ENCODE measurements around the gene RAPGEF3.

The RAPGEF3 gene

DNA sequence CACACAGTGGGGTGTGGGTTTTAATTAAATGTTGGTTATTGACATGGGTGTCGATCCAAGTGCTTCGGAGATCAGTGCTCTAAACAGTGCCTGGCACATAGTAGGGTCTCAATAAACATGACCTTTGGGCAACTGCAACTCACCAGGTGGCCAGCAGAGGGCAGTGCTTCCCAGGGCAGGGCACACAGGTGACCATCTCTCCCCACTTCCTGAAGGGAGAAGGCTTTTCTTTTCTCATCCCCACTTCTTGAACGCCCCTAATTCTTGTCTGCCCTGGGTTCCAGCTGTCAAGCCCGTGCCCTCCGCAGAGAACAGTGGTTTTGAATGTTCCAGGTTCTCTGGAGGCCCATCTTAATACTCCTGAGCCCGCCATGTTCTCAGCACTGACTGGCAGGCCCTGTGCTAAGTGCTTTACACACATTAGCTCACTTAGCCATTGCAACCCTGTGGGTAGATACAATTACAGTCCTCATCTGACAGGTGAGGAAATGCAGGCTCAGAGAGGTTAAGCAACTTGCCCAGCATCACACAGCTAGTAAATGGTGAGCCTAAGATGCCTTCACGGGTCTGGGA lies 16.3 kb downstream of the RAPGEF3 start:
- DNase-seq (ENCODE audit: low read depth): peak; percentile 36

DNA sequence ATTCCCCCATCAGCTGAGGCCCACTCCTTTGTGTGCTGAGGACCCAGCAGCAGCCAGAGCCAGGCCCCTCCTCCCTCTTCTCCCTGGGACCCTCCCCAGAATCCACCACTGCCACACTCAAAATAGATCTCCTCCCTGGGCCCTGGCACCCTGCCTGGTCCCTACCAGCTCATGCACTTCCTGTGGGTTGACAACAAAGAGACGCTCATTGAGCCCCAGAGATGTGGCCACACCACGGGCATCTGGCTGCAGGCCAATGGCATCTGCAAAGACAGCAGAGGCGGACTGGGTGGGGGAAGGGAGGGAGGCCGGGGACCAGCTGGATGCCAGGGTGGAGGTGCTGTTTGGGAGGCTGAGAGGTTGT lies 17.4 kb downstream of the RAPGEF3 start:
- DNase-seq (ENCODE audit: low read depth): peak; percentile 64

DNA sequence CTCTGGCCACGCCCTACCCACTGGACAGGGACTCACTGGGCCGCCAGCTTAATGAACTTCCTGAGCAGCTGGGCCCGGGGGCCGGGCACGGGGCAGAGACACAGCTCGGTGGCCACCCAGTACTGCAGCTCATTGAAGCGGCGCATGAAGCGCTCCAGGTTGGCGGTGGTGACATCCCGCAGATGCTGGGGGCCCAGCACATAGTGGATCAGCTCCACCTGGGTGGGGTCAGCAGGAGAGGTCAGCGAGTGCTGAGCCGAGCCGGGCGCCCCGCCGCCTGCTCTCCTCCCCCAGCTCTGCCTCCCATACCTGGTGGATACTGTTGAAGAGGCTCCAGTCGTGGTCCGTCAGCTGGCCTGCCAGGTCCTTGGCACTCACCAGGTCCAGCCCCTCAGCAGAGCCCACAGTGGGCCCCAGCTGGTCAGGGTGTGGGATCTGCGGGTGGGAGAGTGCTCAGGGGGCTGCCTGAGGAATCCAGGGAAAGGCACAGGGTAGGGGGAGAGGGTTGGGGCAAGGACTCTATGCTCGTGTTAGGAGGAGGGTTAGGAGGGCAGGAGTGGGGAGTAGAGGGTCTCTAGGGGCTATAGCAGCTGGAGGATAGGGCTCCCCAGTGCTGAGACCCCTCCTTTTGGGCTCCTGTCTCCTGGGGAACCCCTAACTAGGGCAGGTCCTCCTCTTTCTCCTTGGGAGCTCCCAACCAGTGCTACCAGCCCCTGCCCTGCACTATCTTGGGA lies 17.9 kb downstream of the RAPGEF3 start:
- DNase-seq (ENCODE audit: low read depth): no peak

DNA sequence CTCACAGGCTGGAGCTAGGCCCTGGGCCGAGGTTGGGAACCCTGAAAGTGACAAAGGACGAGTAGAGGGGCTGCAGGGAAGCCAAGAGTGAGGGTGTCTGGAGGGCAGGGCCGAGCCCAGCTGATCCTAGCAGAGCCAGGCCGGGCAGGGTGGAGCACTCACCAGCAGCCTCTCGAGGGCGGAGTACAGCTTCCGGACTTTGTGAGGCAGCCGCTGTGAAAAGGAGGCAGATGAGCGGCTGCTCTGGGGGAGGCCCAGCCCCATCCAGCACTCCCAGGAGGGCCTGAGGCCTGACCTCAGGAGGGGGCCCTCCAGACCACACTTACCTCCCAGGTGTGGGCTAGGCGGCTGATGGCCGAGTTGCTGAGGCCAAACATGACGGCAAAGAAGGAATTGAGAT lies 18.7 kb downstream of the RAPGEF3 start:
- DNase-seq (ENCODE audit: low read depth): no peak

DNA sequence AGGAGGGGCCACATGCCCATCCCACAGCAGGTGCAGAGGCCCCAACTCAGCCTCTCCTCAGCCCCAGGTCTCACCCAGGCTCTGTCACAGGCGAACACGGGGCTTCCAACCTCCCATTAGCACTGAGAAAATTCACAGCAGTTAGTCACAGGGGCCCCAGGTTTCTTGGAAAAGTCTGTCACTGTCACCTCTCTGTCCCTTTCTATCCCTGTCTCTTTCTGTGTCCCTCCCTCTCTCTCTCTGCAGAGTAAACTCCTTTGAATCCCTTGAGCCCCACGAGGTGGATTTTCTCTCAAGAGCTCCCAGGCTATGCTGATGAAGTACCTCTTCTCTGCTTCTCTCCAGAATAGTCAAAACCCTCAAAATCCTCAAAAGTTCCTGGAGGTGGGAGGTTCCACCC lies 19.4 kb downstream of the RAPGEF3 start:
- no peak for DNase-seq (ENCODE audit: low read depth)

DNA sequence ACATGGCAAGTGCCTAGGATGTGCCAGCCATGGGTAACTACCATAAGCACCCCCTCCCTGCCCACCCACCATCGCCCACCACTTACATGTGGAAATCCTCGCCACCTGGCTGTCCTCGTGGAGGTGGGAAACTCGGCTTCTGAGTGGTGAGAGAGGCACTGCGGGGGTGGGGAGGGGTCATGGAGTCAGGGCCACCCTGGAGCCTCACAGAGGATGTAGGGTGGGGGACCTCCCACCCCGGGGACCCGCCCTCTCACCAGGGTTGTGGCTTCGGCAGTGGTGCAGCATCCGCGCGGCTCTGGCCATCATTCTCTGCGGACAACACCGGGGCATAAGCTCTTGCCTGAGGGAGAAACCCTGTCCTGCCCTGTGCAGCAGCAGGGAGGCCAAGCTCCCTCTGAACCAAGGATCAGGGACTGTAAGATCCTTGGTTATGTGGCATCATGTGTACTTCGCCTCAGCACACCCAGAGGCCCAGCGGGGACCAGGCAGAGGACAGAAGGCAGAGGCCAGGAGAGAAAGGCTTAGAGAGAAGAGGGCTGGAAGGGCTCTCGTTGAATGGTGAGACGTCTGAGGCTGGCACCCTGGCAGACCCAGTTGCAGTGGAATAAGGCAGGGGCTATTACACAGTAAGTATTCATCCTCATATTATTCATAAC lies 20.6 kb downstream of the RAPGEF3 start:
- DNase-seq (ENCODE audit: low read depth): no peak

DNA sequence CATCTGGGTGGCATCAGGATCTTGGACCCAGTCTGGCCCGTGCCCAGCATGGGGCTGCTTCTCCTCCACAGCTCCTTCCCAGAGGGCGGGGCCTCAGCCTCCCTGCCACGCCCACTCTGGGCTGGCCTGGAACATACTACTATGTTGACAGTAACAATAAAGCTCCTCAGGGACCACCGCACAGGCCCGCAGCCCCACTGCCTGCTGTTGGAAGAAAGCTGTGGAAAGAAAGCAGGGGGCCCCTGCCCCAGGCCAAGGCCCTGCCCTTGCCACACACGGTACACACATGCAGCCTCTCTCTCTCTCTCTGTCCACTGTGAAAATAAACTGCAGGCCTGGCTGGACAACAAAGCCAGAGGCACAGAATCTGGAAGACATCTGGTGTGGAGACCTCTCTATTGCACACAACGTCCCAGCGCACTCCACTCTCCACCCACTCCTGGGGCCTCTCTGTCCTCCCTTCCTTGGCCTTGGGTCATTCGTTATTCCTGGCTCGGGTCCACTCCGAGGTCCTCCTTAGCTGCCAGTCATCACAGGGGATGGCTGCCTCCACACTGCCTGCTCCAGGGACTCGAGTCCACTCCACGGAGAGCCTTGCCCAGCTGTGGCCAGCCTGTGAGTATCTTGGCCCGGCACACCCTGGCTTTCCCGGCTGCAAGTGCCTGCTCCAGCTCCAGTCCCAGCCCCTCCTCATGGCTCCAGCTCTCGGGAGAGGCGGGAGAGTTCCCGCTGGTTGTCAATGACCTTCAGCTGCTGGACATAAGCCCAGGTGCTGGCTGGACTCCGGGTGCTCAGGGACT lies 21.6 kb downstream of the RAPGEF3 start:
- DNase-seq (ENCODE audit: low read depth): no peak

DNA sequence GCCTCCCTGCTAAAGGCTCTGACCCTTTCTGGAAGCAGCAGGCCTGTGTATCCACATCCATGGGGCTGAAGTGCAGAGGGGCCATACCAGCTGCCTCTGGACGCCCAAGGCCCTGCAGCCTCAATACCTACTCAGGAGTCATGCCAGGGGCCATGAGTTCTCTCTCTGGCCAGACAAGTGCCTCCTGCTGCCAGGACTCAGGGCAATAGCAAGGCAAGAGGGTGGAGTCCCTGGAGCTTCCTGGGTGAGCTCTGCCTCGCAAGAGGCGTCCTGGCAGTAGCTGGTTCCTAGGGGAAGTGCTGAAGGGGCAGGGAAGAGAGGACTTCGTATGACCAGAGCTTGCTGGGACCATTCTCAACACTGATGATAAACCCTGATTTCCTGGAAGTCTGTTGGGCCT lies 22.5 kb downstream of the RAPGEF3 start:
- DNase-seq (ENCODE audit: low read depth): no peak

DNA sequence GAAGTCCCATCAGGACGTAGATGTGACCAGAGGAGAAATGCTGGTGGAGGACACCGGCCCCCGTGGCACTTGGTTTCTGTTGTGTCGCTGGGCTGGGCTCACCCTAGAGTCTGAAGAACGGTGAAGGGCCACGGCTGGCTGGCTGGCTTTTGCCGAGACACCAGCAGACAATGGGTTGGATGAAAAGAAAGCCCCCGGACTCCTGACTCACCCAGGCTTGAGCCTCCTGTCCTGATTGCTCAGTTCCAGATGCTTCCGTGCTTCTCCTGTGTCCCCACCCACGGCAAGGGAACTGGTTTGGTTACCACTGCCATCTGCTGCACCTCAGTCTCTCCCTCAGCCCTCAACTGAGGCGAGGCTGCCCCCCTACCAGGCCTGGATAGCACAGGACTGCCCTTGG lies 23.0 kb downstream of the RAPGEF3 start:
- no peak for DNase-seq (ENCODE audit: low read depth)

DNA sequence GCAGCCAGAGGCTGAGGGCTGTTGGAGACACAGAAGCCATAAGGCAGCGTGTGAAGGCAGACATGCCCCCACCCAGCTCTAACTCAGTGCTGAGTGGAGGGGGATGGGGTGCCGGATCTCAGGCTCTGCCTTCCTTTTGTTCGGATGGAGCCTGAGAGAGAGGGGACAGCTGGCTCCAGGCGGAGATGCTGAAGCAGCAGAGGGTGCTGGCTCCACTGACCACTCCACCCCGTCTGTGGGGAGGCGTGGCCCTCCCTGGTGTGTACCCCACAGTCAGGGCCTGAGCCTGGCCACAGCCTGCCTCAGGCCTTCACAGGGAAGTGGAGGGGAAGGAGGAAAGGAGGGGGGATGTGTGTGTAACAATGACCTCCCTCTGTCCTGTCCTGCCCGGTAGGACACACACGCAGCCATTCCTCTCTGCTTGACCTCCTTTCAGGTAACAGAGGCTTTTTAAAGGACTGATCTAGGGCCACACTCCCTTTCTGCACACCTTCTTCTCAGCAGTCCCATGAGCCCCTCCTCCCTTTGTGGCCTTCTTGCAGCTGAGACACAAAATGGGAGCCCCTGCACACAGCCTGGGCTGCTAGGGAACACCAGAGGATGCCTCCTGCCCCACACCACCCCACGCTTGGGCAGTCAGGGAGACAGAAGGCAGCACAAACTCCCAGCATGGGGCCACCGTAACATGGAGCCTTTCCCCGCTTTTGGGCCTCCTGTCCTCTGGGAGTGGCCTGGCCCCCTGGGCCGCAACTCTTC lies 23.8 kb downstream of the RAPGEF3 start:
- no peak for DNase-seq (ENCODE audit: low read depth)

DNA sequence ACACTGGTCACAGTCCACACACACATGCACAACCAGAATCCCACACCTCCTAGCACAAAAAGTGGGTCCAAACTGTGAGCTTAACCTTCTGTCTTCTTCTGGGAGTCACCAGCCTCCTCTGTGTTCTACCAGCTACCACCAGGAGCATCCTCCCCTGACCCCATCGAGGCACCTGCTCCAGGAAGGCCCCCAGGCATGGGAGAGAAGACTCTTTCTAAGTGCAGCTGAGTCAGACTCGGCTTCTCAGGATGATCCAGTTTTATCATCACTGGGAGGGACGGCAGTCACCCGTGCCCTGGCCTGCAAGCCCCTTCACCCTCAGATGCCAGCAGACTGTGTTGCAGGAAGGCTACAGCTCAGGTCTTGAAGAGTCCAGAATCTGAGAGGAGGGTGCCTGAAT lies 25.5 kb downstream of the RAPGEF3 start:
- DNase-seq (ENCODE audit: low read depth): no peak

DNA sequence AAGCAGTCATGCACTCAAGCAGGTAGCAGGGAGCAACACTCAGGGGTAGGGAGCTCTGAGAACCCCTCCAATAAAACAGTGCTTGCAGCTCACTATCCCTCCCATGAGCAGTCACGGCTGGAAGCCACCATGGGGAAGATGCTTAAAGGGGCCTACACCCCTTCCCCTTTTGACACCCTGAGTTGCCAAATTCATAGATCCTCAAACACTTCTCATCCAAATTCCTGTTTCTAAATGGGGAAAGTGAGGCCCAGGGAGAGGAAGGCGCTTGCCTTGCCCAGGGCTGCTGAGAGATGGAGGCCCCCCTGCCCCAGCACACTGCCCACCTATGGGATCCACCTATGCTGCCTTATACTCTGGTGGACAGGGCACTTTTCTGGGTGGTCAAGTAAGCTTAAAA lies 26.2 kb downstream of the RAPGEF3 start:
- DNase-seq (ENCODE audit: low read depth): no peak

DNA sequence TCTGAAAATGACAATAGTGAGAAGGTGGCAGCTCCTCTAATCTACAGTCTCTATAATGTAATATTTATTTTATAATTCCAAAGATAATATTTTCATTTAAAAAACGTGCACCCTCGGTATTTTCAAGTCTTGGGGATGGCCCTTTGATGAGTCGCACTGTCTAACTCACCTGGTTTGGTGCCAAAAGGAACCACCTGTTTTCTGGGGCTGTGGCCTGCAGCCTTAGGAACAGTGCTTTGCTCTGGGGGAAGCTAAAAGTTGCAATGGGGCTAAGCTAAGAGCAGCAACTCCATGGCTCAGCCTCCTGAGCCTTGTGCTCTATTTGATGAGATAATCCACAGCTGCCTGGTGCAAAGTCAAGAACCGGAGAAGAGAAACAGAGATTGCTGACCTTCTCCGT lies 27.0 kb downstream of the RAPGEF3 start:
- no peak for DNase-seq (ENCODE audit: low read depth)

DNA sequence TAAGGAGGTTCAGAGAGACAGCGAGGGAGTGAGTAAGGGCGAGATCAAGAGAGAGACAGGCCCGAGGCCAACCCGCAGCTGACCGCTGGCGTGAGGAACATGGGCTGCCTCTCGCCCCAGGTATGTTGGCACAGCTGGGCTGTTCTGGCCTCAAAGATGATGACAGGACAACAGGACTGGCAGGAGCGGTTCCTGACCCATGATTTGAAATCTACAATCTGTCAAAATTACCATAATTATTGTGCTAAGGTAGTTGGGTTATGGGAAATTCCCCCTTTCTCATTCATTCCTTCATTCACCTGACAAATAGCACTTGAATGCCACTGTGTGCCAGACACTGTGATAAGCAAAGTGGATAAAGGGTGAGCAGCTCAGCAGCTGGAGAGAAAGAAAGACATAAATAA lies 28.3 kb downstream of the RAPGEF3 start:
- no peak for DNase-seq (ENCODE audit: low read depth)

DNA sequence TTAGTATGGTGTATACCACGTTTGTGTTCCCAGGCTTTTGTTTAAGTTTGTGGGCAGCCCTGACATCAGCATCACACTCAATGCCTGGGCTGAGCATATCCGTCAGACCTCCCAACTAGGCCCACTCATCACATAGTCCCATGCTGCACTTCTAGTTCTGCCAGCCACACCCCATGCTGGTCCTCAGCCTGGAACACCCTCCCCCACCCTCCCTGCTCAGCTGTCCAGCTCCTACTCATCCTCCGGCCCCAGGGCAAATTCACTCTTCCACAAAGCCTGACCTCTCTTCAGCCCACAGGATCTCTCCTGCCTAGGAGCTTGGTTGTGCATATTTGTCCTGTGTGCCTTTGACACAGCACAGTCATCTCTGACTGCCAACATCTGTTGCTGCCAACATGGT lies 29.4 kb downstream of the RAPGEF3 start:
- no peak for DNase-seq (ENCODE audit: low read depth)

DNA sequence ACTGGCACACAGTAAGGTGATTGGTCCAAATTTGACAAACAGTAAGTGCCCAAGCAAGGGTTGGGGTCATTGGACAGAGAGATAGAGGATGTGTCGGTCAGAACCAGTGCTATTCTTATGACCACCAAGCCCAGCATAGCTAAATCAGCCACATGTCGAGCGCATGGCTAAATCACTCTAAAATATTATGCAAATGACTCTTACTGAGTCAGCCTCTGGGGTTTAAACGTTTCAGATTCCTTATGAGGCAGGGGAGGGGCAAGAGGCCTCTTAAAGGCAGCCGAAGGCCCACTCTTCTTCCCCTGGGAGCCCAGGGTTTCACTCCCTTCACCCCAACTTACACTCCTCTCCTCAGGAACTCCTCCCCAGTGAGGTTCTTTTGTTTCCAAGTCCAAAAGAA lies 32.8 kb downstream of the RAPGEF3 start:
- no peak for DNase-seq (ENCODE audit: low read depth)

DNA sequence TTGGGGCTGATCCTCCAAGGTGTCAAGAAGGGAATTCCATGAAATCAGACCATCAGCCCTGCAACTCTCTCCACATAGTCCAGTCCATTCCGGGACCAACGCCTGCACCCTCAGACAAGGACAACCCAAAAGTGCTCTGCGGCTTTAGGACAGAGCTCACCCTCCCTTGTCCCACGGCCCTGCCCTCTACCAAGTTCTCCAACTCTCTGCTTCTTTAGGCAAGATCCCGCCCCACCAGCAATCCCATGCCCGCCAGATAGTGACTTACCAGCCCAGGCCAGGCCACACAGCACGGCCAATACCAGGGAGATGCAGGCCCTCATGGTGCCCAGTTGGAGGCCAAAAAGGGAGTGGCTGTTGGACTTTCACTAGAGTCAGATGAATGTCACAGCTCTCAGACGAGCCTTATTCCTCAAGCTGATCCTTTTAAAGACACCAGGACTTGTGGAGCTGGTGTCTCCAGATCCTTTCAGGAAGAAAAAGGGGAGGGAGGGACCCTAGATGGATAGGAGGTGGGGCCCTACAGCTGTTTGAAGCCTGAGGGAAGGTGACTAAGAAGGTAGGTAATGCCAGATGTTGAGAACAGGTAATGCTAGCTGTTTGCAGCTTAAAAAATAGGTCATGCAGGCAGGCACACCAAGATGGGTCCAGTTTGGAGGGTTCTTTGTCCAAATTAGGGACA lies 33.4 kb downstream of the RAPGEF3 start, which contains the start of gene ENDOU:
Gene ENDOU, minus strand, starts transcription at position 400 of the 682 bp plus-strand sequence. Its CDS starts 77 bp downstream, at position 323.
- no peak for DNase-seq (ENCODE audit: low read depth)

DNA sequence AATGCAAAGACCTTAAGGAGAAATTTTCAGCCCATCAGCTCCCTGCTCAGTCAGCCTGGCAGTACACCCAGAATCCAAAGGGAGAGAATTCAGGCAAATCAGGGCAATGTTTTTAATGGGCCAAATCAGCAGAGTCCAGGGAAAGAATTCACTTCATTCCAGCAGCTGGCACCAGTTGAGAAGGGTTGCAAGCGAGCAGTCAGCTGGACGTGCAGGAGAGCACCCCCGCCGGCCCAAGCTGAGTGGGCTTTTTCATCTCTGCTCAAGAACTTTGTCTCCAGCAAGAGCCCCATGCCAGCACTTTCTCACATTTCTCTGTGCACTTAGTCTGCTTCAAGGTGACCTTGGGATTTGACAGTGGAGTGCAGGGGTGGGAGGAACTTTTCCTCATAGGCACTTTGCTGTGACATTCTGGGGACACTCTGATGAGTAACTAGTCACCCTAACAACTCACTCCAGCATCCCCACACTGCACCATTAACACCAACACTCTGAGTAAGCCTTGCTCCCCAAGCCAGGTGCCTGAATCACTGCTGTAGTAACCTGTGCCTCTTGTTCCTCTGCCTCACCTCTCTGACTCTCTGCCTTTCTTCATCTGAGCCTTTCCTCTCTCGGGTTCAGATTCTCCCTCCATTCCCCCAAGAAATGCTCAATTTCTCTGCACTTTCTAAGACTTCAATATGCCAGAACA lies 35.6 kb downstream of the RAPGEF3 start:
- no peak for DNase-seq (ENCODE audit: low read depth)

DNA sequence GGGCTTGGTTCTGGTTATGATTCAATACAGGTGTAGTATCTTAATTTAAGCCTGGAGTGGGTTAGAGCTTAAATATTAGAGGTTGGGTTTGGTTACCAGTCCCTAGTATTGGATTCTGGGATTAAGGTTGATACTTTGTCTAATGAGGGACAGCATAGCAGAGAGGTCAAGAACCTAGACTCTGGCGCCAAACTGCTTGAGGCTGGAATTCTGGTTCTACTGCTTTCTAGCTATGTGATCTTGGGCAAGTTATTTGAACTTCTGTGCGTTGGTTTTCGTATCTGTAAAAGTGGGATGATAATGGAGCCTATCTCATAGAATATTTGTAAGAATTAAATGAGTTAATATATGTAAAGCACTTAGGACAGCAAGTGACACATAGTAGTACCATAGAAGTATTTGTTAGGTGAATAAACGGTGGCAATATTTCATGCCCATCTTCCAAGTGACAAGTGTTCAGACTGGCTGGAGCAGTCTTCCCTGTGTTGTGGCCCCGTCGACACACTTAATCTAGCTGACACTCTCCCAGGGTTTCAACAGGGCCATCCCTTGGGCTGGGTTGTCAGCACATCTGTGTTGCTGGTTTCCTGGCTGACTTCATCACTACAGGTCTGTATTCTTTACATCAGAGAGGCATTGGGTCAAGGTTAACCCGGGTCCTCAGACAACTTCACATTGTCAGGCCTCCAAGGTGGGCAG lies 36.4 kb downstream of the RAPGEF3 start:
- no peak for DNase-seq (ENCODE audit: low read depth)

DNA sequence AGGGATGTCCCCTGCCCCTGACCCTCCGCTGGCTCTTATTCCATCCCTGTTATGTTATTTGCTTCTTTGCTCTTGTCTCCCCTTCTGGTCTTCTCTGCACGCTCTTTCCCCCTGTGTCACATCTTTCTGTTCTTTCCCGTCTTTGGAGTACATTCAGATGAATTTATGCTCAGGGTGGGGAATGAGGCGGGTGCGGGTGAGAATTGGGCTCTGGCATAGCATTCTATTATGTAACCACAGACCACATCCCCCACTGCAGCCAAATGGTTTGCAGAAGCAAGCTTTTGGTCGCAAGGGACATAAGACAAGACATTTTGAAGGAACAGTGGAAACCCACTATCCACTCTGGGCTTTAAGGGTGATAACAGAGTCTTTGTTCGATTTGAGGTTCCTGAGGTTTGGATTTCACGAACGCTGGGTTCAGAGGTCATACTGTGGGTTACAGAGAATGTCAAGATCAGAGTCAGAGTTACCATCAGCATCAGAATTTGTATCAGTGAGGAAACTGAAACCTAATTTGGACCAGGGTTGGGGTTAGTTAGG lies 37.2 kb downstream of the RAPGEF3 start:
- no peak for DNase-seq (ENCODE audit: low read depth)

All from T-helper 22 cell (primary cell).